RWPE2 (cell line): ENCODE results near the gene CCDC181.

Experiments used
- ATAC-seq: fragments of 200-7000 bp; cut with Tn5 transposase; 3 replicates; pipeline ENCODE4 v1.9.1; 2021; ENCODE audit warnings: low read depth
- DNase-seq: peaks from one replicate; pipeline ENCODE4 v3.0.0-alpha.2; 2020; ENCODE audit warnings: low spot score
- H3K27ac ChIP-seq: fragments of 450-650 bp; 2 replicates; pipeline ENCODE4 v1.5.1; 2017; ENCODE audit warnings: mild to moderate bottlenecking; ENCODE audit not compliant: poor library complexity, severe bottlenecking
- H3K27me3 ChIP-seq: fragments of 250-450 bp; sonication (Bioruptor Pico); 2 replicates; pipeline ENCODE4 v1.5.1; 2021; ENCODE audit warnings: mild to moderate bottlenecking, moderate library complexity; ENCODE audit not compliant: insufficient read depth, poor library complexity, severe bottlenecking
- H3K36me3 ChIP-seq: fragments of 250-450 bp; sonication (Bioruptor Pico); 2 replicates; pipeline ENCODE4 v1.5.1; 2020; ENCODE audit warnings: low read depth, mild to moderate bottlenecking, moderate library complexity
- H3K4me1 ChIP-seq: fragments of 250-450 bp; sonication (Bioruptor Pico); 2 replicates; pipeline ENCODE4 v1.5.1; 2021; ENCODE audit warnings: mild to moderate bottlenecking, moderate library complexity; ENCODE audit not compliant: insufficient read depth, poor library complexity, severe bottlenecking
- H3K4me3 ChIP-seq: fragments of 250-450 bp; sonication (Bioruptor Pico); 2 replicates; pipeline ENCODE4 v1.5.1; 2021; ENCODE audit warnings: mild to moderate bottlenecking, moderate library complexity; ENCODE audit not compliant: severe bottlenecking
- H3K9me3 ChIP-seq: fragments of 250-450 bp; sonication (Bioruptor Pico); 2 replicates; pipeline ENCODE4 v1.5.1; 2021; ENCODE audit warnings: mild to moderate bottlenecking, moderate library complexity; ENCODE audit not compliant: severe bottlenecking
- CTCF ChIP-seq: fragments of 450-650 bp; IDR thresholded peaks from one replicate; pipeline ENCODE4 v1.5.1; 2017; ENCODE audit warnings: mild to moderate bottlenecking, moderate library complexity; ENCODE audit not compliant: poor library complexity, severe bottlenecking

Gene CCDC181

GRCh38 chr1:169348383-169349036, 78.8 kb downstream of the CCDC181 start:
- peak; percentile 93 for TF ChIP-seq CTCF
- Histone ChIP-seq H3K4me1 (peaks cover 2% of the 10 kb centered on the region), H3K36me3 (peaks cover 3% of the 10 kb centered on the region; the same call in 1 of the 2 replicates), H3K27me3 (no peaks in the 10 kb centered on the region), H3K9me3 (peaks cover 4% of the 10 kb centered on the region), H3K4me3 (no peak overlapping the region), H3K27ac (no peak overlapping the region)
- DNase-seq = no peak
- ATAC-seq = no peak

GRCh38 chr1:169347688-169348382, 79.4 kb downstream of the CCDC181 start:
- Histone ChIP-seq H3K9me3 (peaks cover 4% of the 10 kb centered on the region), H3K27me3 (no peaks in the 10 kb centered on the region), H3K4me1 (peaks cover 2% of the 10 kb centered on the region), H3K27ac (no peak overlapping the region), H3K4me3 (no peak overlapping the region), H3K36me3 (peaks cover 3% of the 10 kb centered on the region; the same call in 1 of the 2 replicates)
- no peak for TF ChIP-seq CTCF
- ATAC-seq = no peak
- no peak for DNase-seq

- Histone ChIP-seq H3K27me3 (no peaks in the 10 kb centered on the region), H3K36me3 (no peaks in the 10 kb centered on the region), H3K9me3 (no peaks in the 10 kb centered on the region), H3K4me1 (no peaks in the 10 kb centered on the region), H3K27ac (no peak overlapping the region), H3K4me3 (no peak overlapping the region)
- TF ChIP-seq CTCF = no peak
- no peak for ATAC-seq
- no peak for DNase-seq
Measured at GRCh38 chr1:169346036-169346589, 81.2 kb downstream of the CCDC181 start.

DNA sequence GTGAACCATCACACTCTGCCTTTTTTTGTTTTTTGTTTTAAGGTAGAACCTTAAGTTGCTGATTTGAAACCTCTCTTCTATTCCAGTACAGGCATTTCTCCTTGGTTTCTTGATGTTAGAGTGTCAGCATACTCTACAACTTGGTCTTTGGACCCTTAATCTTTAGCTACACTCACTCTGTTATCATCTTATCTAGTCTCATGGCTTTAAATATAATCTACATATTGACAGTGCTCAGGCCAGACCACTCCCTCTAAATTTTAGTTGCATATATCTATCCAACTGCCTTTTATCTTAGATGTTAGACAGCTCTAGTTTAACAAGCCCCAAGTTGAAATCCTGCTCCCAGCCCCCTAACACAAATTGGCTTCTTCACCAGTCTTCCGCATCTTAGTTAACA, 81.8 kb downstream of the CCDC181 start:
- Histone ChIP-seq H3K36me3 (no peaks in the 10 kb centered on the region), H3K4me3 (no peak overlapping the region), H3K27me3 (no peaks in the 10 kb centered on the region), H3K4me1 (no peaks in the 10 kb centered on the region), H3K9me3 (no peaks in the 10 kb centered on the region), H3K27ac (no peak overlapping the region)
- no peak for TF ChIP-seq CTCF
- no peak for DNase-seq
- ATAC-seq = no peak
